Astrocyte (in vitro differentiated cells and primary cell): ENCODE data around the gene SLC16A3. TPM values are rescaled to one million over a fixed set of nuclear protein-coding genes. Genes with fewer than 3 reads are reported as not detected.

Experiments
- DNase-seq: peaks from one replicate; pipeline ENCODE4 v3.0.0-alpha.2; 2010; ENCODE audit warnings: low read depth
- FAIRE-seq: peaks from 2 replicates; lab custom pipeline; 2011; peaks lifted over from hg19 to GRCh38; lab: Jason Lieb, UNC
- H2AFZ ChIP-seq: 2 replicates; pipeline ENCODE4 v1.6.0; 2012; ENCODE audit warnings: low read depth, low read length, inconsistent platforms
- H3K27ac ChIP-seq: 2 replicates; pipeline ENCODE4 v1.5.1; 2011; ENCODE audit warnings: low read depth, low read length, inconsistent platforms
- H3K27me3 ChIP-seq: 2 replicates; pipeline ENCODE4 v1.6.0; 2011; ENCODE audit warnings: low read length, inconsistent platforms; ENCODE audit not compliant: insufficient read depth
- H3K36me3 ChIP-seq: 2 replicates; pipeline ENCODE4 v1.5.1; 2011; ENCODE audit warnings: low read length, inconsistent platforms; ENCODE audit not compliant: insufficient read depth
- H3K4me1 ChIP-seq: 2 replicates; pipeline ENCODE4 v1.5.1; 2011; ENCODE audit warnings: low read length, inconsistent platforms; ENCODE audit not compliant: insufficient read depth
- H3K4me2 ChIP-seq: 2 replicates; pipeline ENCODE4 v1.6.0; 2012; ENCODE audit warnings: low read length, inconsistent platforms
- H3K4me3 ChIP-seq: 2 replicates; pipeline ENCODE4 v1.5.1; 2011; ENCODE audit warnings: low read depth, mild to moderate bottlenecking, low read length, inconsistent platforms; ENCODE audit not compliant: insufficient read depth
- H3K79me2 ChIP-seq: 2 replicates; pipeline ENCODE4 v1.6.0; 2012; ENCODE audit warnings: mild to moderate bottlenecking, low read length, inconsistent platforms; ENCODE audit not compliant: insufficient read depth
- H3K9ac ChIP-seq: 2 replicates; pipeline ENCODE4 v1.6.0; 2012; ENCODE audit warnings: mild to moderate bottlenecking, low read length, inconsistent platforms
- H3K9me3 ChIP-seq: 2 replicates; pipeline ENCODE4 v1.5.1; 2012; ENCODE audit warnings: low read depth, mild to moderate bottlenecking, low read length, inconsistent platforms; ENCODE audit not compliant: insufficient read depth
- H4K20me1 ChIP-seq: 2 replicates; pipeline ENCODE4 v1.6.0; 2012; ENCODE audit warnings: low read length, inconsistent platforms; ENCODE audit not compliant: insufficient read depth
- H3K27ac Mint-ChIP-seq: one replicate; pipeline ENCODE4 v1.8.0; 2021; ENCODE audit warnings: mild to moderate bottlenecking, mixed read lengths; ENCODE audit not compliant: unreplicated experiment
- H3K27me3 Mint-ChIP-seq: one replicate; pipeline ENCODE4 v1.8.0; 2021; ENCODE audit warnings: low read depth, mixed read lengths; ENCODE audit not compliant: unreplicated experiment
- H3K36me3 Mint-ChIP-seq: one replicate; pipeline ENCODE4 v1.8.0; 2021; ENCODE audit warnings: low read depth, mixed read lengths; ENCODE audit not compliant: unreplicated experiment
- H3K4me1 Mint-ChIP-seq: one replicate; pipeline ENCODE4 v1.8.0; 2021; ENCODE audit warnings: low read depth, mixed read lengths; ENCODE audit not compliant: unreplicated experiment
- H3K4me3 Mint-ChIP-seq: one replicate; pipeline ENCODE4 v1.8.0; 2021; ENCODE audit warnings: mild to moderate bottlenecking, moderate library complexity, mixed read lengths; ENCODE audit not compliant: unreplicated experiment
- H3K9me3 Mint-ChIP-seq: one replicate; pipeline ENCODE4 v1.8.0; 2021; ENCODE audit warnings: mild to moderate bottlenecking, mixed read lengths; ENCODE audit not compliant: unreplicated experiment
- CTCF ChIP-seq: IDR thresholded peaks from 2 replicates; pipeline ENCODE4 v1.5.1; 2011; ENCODE audit warnings: low read depth, mild to moderate bottlenecking, inconsistent platforms, low read length, moderate library complexity; ENCODE audit not compliant: insufficient read depth
- EZH2 ChIP-seq: IDR thresholded peaks from 2 replicates; pipeline ENCODE4 v1.6.1; 2012; ENCODE audit warnings: mild to moderate bottlenecking, low read length, inconsistent platforms; ENCODE audit not compliant: insufficient read depth
- total RNA-seq: library from RNA; stranded (reverse); gene quantifications from 2 replicates; pipeline ENCODE4 v1.2.1, GENCODE V29; 2021

Gene SLC16A3
- total RNA-seq, 1 donor from 2014 or later = 292 TPM

GRCh38 chr17:82275326-82275725 lies 46.5 kb downstream of the SLC16A3 start:
- Histone ChIP-seq H3K36me3 (peaks cover 6% of the 10 kb centered on the region), H3K9ac (no peak overlapping the region), H3K4me2 (no peak overlapping the region), H3K79me2 (peaks cover 29% of the 10 kb centered on the region), H3K27me3 (no peaks in the 10 kb centered on the region), H3K4me3 (no peak overlapping the region), H4K20me1 (peaks cover 23% of the 10 kb centered on the region), H3K27ac (no peak overlapping the region), H3K4me1 (peaks cover 13% of the 10 kb centered on the region), H3K9me3 (no peaks in the 10 kb centered on the region), H2AFZ (no peak overlapping the region)
- no peak for FAIRE-seq
- DNase-seq = no peak
- Mint-ChIP-seq H3K4me3 (peak overlapping the region; percentile 68), H3K27ac (no peak overlapping the region), H3K27me3 (no peaks in the 10 kb centered on the region), H3K36me3 (peaks cover 17% of the 10 kb centered on the region), H3K9me3 (no peaks in the 10 kb centered on the region), H3K4me1 (peaks cover 9% of the 10 kb centered on the region)
- no peak for TF ChIP-seq CTCF
- no peak for TF ChIP-seq EZH2

GRCh38 chr17:82276938-82277337 lies 48.1 kb downstream of the SLC16A3 start:
- Mint-ChIP-seq H3K27me3 (no peaks in the 10 kb centered on the region), H3K4me3 (peak overlapping the region; percentile 55), H3K4me1 (no peaks in the 10 kb centered on the region), H3K9me3 (no peaks in the 10 kb centered on the region), H3K27ac (no peak overlapping the region), H3K36me3 (peaks cover 6% of the 10 kb centered on the region)
- no peak for TF ChIP-seq CTCF
- TF ChIP-seq EZH2 = no peak
- Histone ChIP-seq H3K4me1 (peaks cover 11% of the 10 kb centered on the region), H2AFZ (no peak overlapping the region), H3K27me3 (no peaks in the 10 kb centered on the region), H3K36me3 (no peaks in the 10 kb centered on the region), H3K9ac (no peak overlapping the region), H3K79me2 (peaks cover 13% of the 10 kb centered on the region), H3K4me3 (no peak overlapping the region), H3K27ac (no peak overlapping the region), H4K20me1 (peaks cover 15% of the 10 kb centered on the region), H3K9me3 (no peaks in the 10 kb centered on the region), H3K4me2 (no peak overlapping the region)
- FAIRE-seq (no peak), DNase-seq (no peak)

- H4K20me1 ChIP-seq = peaks cover 8% of the 10 kb centered on the region
- no peaks in the 10 kb centered on the region for H3K9me3 ChIP-seq
- H3K4me1 ChIP-seq = peaks cover 19% of the 10 kb centered on the region
- H3K27ac ChIP-seq = no peak overlapping the region
- H3K9ac ChIP-seq = no peak overlapping the region
- peaks cover 5% of the 10 kb centered on the region for H3K79me2 ChIP-seq
- no peak for TF ChIP-seq CTCF
- TF ChIP-seq EZH2 = no peak
- H2AFZ ChIP-seq = no peak overlapping the region
- Mint-ChIP-seq H3K9me3 (no peaks in the 10 kb centered on the region), H3K36me3 (peaks cover 6% of the 10 kb centered on the region), H3K4me1 (no peaks in the 10 kb centered on the region), H3K27me3 (no peaks in the 10 kb centered on the region), H3K4me3 (no peak overlapping the region), H3K27ac (no peak overlapping the region)
- no peak for FAIRE-seq
- H3K27me3 ChIP-seq = no peaks in the 10 kb centered on the region
- H3K36me3 ChIP-seq = no peaks in the 10 kb centered on the region
- no peak overlapping the region for H3K4me3 ChIP-seq
- no peak overlapping the region for H3K4me2 ChIP-seq
- no peak for DNase-seq
These were observed 49.0 kb downstream of the SLC16A3 start for GRCh38 chr17:82277851-82278250.
